HepG2 (cell line): Measurements from ENCODE around the gene C6orf136. TPM values are rescaled to one million over a fixed set of nuclear protein-coding genes. Genes with fewer than 3 reads are reported as not detected.

Source experiments
- ATAC-seq: fragments of 200-7000 bp; cut with Tn5 transposase; 3 replicates; pipeline ENCODE4 v1.9.1; 2020; ENCODE audit warnings: mild to moderate bottlenecking, moderate library complexity
- BruUV-seq: library from RNA; stranded (reverse); fragments of 400-500 nt; replicated peaks from 2 replicates; lab custom pipeline; 2021; lab: Mats Ljungman, UMichigan
- CTCF ChIA-PET: fragments of 300-600 bp; formaldehyde crosslinking; extraction: SDS; loops from one replicate; lab custom pipeline; 2021; ENCODE audit warnings: low total read pairs, inconsistent platforms, low intra/inter-chr PET ratio; lab: Yijun Ruan, JAX
- POLR2A ChIA-PET: fragments of 350-600 bp; sonication (Branson Sonifier 250); formaldehyde crosslinking; loops from one replicate; lab custom pipeline; 2020; ENCODE audit warnings: antibody characterized with exemption, inconsistent platforms; lab: Yijun Ruan, JAX
- DNase-seq: peaks from one replicate; pipeline ENCODE4 v3.0.0-alpha.2; 2015; ENCODE audit warnings: low spot score
- FAIRE-seq: peaks from 3 replicates; lab custom pipeline; 2011; peaks lifted over from hg19 to GRCh38; lab: Jason Lieb, UNC
- H2AFZ ChIP-seq: one replicate; pipeline ENCODE4 v1.6.1; 2011; ENCODE audit warnings: low read length, inconsistent platforms
- H3K27ac ChIP-seq: fragments of 300-600 bp; 3 replicates; pipeline ENCODE4 v1.8.0; 2011; ENCODE audit warnings: mixed run types, mild to moderate bottlenecking, mixed read lengths, low read length, inconsistent platforms; ENCODE audit not compliant: insufficient read depth; ENCODE audit errors: extremely low read length
- H3K27me3 ChIP-seq, 2 experiments: fragments of 200-600 bp in 1 of 2; 2 replicates in 1 of 2; 3 replicates in 1 of 2; pipeline versions ENCODE4 v1.6.0 to v1.8.0; 2011; ENCODE audit warnings: low read length in 2 of 2, mild to moderate bottlenecking in 2 of 2, moderate library complexity in 2 of 2, inconsistent platforms in 1 of 2; ENCODE audit not compliant: insufficient read depth in 2 of 2, control insufficient read depth in 1 of 2
- H3K36me3 ChIP-seq, 2 experiments: fragments of 200-600 bp in 1 of 2; replicated peaks in 1 of 2; 2 replicates in 1 of 2; 3 replicates in 1 of 2; pipeline versions ENCODE4 v1.5.1 to v1.8.0; 2011; ENCODE audit warnings: low read length in 2 of 2, inconsistent platforms in 1 of 2; ENCODE audit not compliant: insufficient read depth in 2 of 2, control insufficient read depth in 1 of 2
- H3K4me1 ChIP-seq: 2 replicates; pipeline ENCODE4 v1.5.1; 2012; ENCODE audit warnings: low read length, inconsistent platforms; ENCODE audit not compliant: insufficient read depth
- H3K4me2 ChIP-seq: 2 replicates; pipeline ENCODE4 v1.6.0; 2011; ENCODE audit warnings: low read depth, low read length, inconsistent platforms
- H3K4me3 ChIP-seq, 3 experiments: fragments of 200-600 bp in 1 of 3; sonication (generic), shearing (Covaris generic) in 1 of 3; replicated peaks in 1 of 3; 2 replicates each; pipeline ENCODE4 v1.5.1; 2011 to 2016; ENCODE audit warnings: low read length in 3 of 3, inconsistent platforms in 2 of 3, low read depth in 2 of 3, mild to moderate bottlenecking in 2 of 3, control low read depth in 1 of 3, mixed read lengths in 1 of 3; ENCODE audit not compliant: insufficient read depth in 1 of 3
- H3K79me2 ChIP-seq: one replicate; pipeline ENCODE4 v1.6.1; 2011; ENCODE audit warnings: low read length, inconsistent platforms; ENCODE audit not compliant: insufficient read depth
- H3K9ac ChIP-seq: 2 replicates; pipeline ENCODE4 v1.6.0; 2011; ENCODE audit warnings: mild to moderate bottlenecking, low read depth, low read length, inconsistent platforms; ENCODE audit not compliant: insufficient read depth
- H3K9me3 ChIP-seq: 2 replicates; pipeline ENCODE4 v1.5.1; 2012; ENCODE audit warnings: mild to moderate bottlenecking, low read length
- H4K20me1 ChIP-seq: 2 replicates; pipeline ENCODE4 v1.6.0; 2011; ENCODE audit warnings: inconsistent platforms, mild to moderate bottlenecking, low read length, moderate library complexity; ENCODE audit not compliant: insufficient read depth
- CREM ChIP-seq, 2 experiments: sonication (generic) in 1 of 2; formaldehyde crosslinking in 1 of 2; IDR thresholded peaks; 2 replicates each; pipeline versions ENCODE4 v1.4.0 to v1.6.1; 2016 to 2020; ENCODE audit warnings: antibody characterized with exemption in 1 of 2, mild to moderate bottlenecking in 1 of 2, missing genetic modification reagents in 1 of 2
- HOXD1 ChIP-seq: sonication (generic); formaldehyde crosslinking; IDR thresholded peaks from 2 replicates; pipeline ENCODE4 v1.5.0; 2020; ENCODE audit warnings: missing genetic modification reagents
- KDM3A ChIP-seq: IDR thresholded peaks from 2 replicates; pipeline ENCODE4 v1.6.1; 2018; ENCODE audit warnings: low read depth, missing compliant biosample characterization
- NKX3-1 ChIP-seq: sonication (generic); formaldehyde crosslinking; IDR thresholded peaks from 2 replicates; pipeline ENCODE4 v1.5.0; 2020; ENCODE audit warnings: missing genetic modification reagents
- ONECUT2 ChIP-seq: sonication (generic); formaldehyde crosslinking; IDR thresholded peaks from 2 replicates; pipeline ENCODE4 v1.4.0; 2020; ENCODE audit warnings: missing genetic modification reagents
- PAX8 ChIP-seq: sonication (generic); formaldehyde crosslinking; IDR thresholded peaks from 2 replicates; pipeline ENCODE4 v1.8.0; 2022; ENCODE audit warnings: mild to moderate bottlenecking, missing genetic modification reagents, borderline replicate concordance
- RXRA ChIP-seq: sonication (generic); formaldehyde crosslinking; IDR thresholded peaks from 2 replicates; pipeline ENCODE4 v1.5.1; 2020; ENCODE audit warnings: missing genetic modification reagents
- SMAD1 ChIP-seq: sonication (generic); formaldehyde crosslinking; IDR thresholded peaks from 2 replicates; pipeline ENCODE4 v1.4.0; 2020; ENCODE audit warnings: missing genetic modification reagents, low read depth, mild to moderate bottlenecking, borderline replicate concordance
- U2AF1 ChIP-seq: fragments of 200-400 bp; formaldehyde crosslinking; optimal IDR thresholded peaks from 2 replicates; pipeline ENCODE3; 2017; ENCODE audit warnings: mild to moderate bottlenecking, low read depth, low read length
- ZBTB42 ChIP-seq: sonication (generic); formaldehyde crosslinking; IDR thresholded peaks from 2 replicates; pipeline ENCODE4 v1.5.0; 2020; ENCODE audit warnings: mild to moderate bottlenecking, missing genetic modification reagents
- WGBS: methylation state at CpG from one replicate; pipeline ENCODE4 v1.1.6; 2017; ENCODE audit warnings: low lambda C conversion rate; 5-methylcytosine and 5-hydroxymethylcytosine counted together
- in situ Hi-C: cut with HindIII; loops from 2 replicates; pipeline ENCODE4 v1.10.0; 2017; ENCODE audit warnings: low pct_unique_long_range_greater_than_20kb; ENCODE audit not compliant: extremely low pct_ligation_motif_present
- intact Hi-C: fragments of 100-400 bp; cut with micrococcal nuclease; formaldehyde crosslinking; loops from one replicate; pipeline ENCODE4 v1.10.0; 2022; ENCODE audit not compliant: unreplicated experiment
- polyA plus RNA-seq, 8 experiments: library from polyadenylated mRNA; depleted of rRNA in 3 of 8; stranded (reverse) in 7 of 8; unstranded in 1 of 8; fragments of >200 nt; fragmentation: Illumina TruSeq in 4 of 8; extraction: Trizol in 4 of 8; gene quantifications; 2 replicates each; pipeline versions ENCODE4 v1.2.1 to v1.2.3, GENCODE V29; 2011 to 2016; ENCODE audit warnings: low read depth in 4 of 8, missing spikeins in 1 of 8, mixed read lengths in 1 of 8; ENCODE audit not compliant: insufficient read depth in 1 of 8
- total RNA-seq, 5 experiments: library from RNA; depleted of rRNA; stranded (reverse); fragments of >200 nt; fragmentation: Illumina TruSeq; extraction: Trizol; gene quantifications; 2 replicates each; pipeline ENCODE4 v1.2.3, GENCODE V29; 2016; ENCODE audit warnings: low read depth in 1 of 5
- TF ChIP-seq, protein P1 (sequence below): sonication (generic); formaldehyde crosslinking; conservative IDR thresholded peaks from 2 replicates; pipeline ENCODE4 v1.4.0; 2020; ENCODE audit warnings: missing genetic modification reagents
- TF ChIP-seq, protein P2 (sequence below): IDR thresholded peaks from 2 replicates; pipeline ENCODE4 v1.6.1; 2016; ENCODE audit warnings: mild to moderate bottlenecking, missing biosample characterization, missing genetic modification reagents
- TF ChIP-seq, protein P3 (sequence below): sonication (generic); formaldehyde crosslinking; IDR thresholded peaks from 2 replicates; pipeline ENCODE4 v1.8.0; 2022; ENCODE audit warnings: missing genetic modification reagents, mild to moderate bottlenecking, inconsistent platforms, borderline replicate concordance
- TF ChIP-seq, protein P4 (sequence below): sonication (generic); formaldehyde crosslinking; IDR thresholded peaks from 2 replicates; pipeline ENCODE4 v1.8.1; 2022; ENCODE audit warnings: mild to moderate bottlenecking, missing genetic modification reagents
- TF ChIP-seq, protein P5 (sequence below): sonication (generic); formaldehyde crosslinking; IDR thresholded peaks from 2 replicates; pipeline ENCODE4 v1.8.1; 2022; ENCODE audit warnings: low read depth, mild to moderate bottlenecking, missing genetic modification reagents

The C6orf136 gene
- total and polyA plus RNA-seq, 2 of the 13 experiments (the other 11 are each of a cell fraction or from before 2014, with no cell fraction given), result 12.0 to 26.2 TPM

DNA sequence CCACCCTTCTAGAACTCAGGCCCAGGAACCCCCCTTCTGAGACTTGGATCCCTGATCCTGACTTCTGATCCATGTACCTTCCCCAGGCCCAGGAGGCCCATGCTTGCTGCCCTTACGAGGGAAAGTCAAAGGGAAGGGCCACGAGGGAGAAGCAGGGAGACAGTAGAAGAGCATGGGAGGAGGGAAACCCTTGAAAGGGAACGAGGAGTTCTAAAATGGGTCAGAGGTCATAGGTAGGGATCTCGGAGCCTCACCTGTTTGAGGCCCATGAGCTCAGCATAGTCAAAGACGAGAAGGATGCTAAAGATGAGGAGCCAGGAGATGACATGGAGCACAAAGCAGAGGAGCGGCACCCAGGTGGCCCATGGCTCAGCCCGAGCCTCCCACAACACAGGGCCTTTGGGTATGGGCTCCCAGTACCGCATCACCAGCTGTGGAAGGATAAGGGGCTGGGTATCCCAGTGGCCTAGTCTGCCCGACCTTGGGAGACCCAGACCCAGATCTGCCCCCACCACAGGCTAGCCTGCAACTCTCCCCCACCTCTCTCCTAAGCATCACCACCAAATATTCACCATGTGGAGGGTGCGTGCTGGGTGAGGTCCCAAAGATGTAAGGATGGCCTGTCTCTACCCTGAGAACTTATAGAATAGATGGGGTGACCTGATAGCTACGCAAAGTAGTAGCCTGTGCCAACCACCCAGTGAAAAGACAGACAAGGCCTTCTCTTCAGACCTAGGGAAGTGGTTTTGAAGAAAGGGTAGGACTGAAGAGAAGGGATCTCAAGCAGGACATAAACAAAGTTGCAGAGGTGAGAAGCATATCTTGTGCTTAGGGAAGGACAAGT lies 42.3 kb downstream of the C6orf136 start:
- in situ Hi-C loops (loop anchor here (25.0 kb wide), 1 partner anchor 398 kb away; no protein-coding TSS in a partner anchor), intact Hi-C loops (no loop called here)
- H3K4me1 ChIP-seq, result peaks cover 57% of the 10 kb centered on the region
- ChIA-PET CTCF (no interaction called here), POLR2A (interaction anchor here (1.0 to 3.0 kb wide), 5 partner anchors 16 to 71 kb away, joined by 3 to 23 read pairs (median 7); partner anchors contain the start of genes DHX16, MDC1, MRPS18B and TUBB)
- H3K9me3 ChIP-seq, result no peaks in the 10 kb centered on the region
- H3K79me2 ChIP-seq, result no peaks in the 10 kb centered on the region
- no peaks in the 10 kb centered on the region for H3K36me3 ChIP-seq
- no peak overlapping the region for H3K4me2 ChIP-seq
- FAIRE-seq, result no peak
- no peak overlapping the region for H3K27ac ChIP-seq
- no peak for DNase-seq
- WGBS, result 91% methylated on average over 11 of the region's 11 CpGs
- no peaks in the 10 kb centered on the region for H4K20me1 ChIP-seq
- ATAC-seq, result no peak
- H3K27me3 ChIP-seq, result no peaks in the 10 kb centered on the region
- H3K4me3 ChIP-seq, result no peak overlapping the region
- BruUV-seq, result no TSS peak
- H3K9ac ChIP-seq, result 0 out of 2 replicates have a peak overlapping the region, but pooled peaks have one; percentile 54
- H2AFZ ChIP-seq, result no peak overlapping the region
- TF ChIP-seq RXRA (CRISPR knock-in tag) (no peak), ZBTB42 (CRISPR knock-in tag) (no peak), CREM (IDR thresholded peaks at IDR 0.05) (no peak), CREM (CRISPR knock-in tag; IDR thresholded peaks at IDR 0.05) (no peak), U2AF1 (no peak), PAX8 (no peak), KDM3A (CRISPR knock-in tag) (no peak), HOXD1 (CRISPR knock-in tag) (no peak), SMAD1 (CRISPR knock-in tag) (no peak), ONECUT2 (no peak), NKX3-1 (CRISPR knock-in tag) (no peak)
- TF ChIP-seq, protein P1, sequence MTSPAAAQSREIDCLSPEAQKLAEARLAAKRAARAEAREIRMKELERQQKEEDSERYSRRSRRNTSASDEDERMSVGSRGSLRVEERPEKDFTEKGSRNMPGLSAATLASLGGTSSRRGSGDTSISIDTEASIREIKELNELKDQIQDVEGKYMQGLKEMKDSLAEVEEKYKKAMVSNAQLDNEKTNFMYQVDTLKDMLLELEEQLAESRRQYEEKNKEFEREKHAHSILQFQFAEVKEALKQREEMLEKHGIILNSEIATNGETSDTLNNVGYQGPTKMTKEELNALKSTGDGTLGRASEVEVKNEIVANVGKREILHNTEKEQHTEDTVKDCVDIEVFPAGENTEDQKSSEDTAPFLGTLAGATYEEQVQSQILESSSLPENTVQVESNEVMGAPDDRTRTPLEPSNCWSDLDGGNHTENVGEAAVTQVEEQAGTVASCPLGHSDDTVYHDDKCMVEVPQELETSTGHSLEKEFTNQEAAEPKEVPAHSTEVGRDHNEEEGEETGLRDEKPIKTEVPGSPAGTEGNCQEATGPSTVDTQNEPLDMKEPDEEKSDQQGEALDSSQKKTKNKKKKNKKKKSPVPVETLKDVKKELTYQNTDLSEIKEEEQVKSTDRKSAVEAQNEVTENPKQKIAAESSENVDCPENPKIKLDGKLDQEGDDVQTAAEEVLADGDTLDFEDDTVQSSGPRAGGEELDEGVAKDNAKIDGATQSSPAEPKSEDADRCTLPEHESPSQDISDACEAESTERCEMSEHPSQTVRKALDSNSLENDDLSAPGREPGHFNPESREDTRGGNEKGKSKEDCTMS (CRISPR knock-in tag), result no peak
- TF ChIP-seq, protein P2, sequence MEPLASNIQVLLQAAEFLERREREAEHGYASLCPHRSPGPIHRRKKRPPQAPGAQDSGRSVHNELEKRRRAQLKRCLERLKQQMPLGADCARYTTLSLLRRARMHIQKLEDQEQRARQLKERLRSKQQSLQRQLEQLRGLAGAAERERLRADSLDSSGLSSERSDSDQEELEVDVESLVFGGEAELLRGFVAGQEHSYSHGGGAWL (CRISPR knock-in tag), result no peak
- TF ChIP-seq, protein P3, sequence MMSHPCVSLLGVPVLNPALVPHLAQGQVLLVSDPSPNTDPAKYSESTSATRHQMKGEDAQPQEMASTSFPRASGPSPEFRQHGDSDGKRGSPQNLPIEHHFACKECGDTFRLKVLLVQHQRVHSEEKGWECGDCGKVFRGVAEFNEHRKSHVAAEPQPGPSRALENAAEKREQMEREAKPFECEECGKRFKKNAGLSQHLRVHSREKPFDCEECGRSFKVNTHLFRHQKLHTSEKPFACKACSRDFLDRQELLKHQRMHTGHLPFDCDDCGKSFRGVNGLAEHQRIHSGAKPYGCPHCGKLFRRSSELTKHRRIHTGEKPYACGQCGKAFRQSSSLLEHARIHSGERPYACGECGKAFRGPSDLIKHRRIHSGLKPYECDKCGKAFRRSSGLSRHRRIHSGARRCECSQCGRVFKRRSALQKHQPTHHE (CRISPR knock-in tag), result no peak
- TF ChIP-seq, protein P4, sequence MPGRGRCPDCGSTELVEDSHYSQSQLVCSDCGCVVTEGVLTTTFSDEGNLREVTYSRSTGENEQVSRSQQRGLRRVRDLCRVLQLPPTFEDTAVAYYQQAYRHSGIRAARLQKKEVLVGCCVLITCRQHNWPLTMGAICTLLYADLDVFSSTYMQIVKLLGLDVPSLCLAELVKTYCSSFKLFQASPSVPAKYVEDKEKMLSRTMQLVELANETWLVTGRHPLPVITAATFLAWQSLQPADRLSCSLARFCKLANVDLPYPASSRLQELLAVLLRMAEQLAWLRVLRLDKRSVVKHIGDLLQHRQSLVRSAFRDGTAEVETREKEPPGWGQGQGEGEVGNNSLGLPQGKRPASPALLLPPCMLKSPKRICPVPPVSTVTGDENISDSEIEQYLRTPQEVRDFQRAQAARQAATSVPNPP (CRISPR knock-in tag), result no peak
- TF ChIP-seq, protein P5, sequence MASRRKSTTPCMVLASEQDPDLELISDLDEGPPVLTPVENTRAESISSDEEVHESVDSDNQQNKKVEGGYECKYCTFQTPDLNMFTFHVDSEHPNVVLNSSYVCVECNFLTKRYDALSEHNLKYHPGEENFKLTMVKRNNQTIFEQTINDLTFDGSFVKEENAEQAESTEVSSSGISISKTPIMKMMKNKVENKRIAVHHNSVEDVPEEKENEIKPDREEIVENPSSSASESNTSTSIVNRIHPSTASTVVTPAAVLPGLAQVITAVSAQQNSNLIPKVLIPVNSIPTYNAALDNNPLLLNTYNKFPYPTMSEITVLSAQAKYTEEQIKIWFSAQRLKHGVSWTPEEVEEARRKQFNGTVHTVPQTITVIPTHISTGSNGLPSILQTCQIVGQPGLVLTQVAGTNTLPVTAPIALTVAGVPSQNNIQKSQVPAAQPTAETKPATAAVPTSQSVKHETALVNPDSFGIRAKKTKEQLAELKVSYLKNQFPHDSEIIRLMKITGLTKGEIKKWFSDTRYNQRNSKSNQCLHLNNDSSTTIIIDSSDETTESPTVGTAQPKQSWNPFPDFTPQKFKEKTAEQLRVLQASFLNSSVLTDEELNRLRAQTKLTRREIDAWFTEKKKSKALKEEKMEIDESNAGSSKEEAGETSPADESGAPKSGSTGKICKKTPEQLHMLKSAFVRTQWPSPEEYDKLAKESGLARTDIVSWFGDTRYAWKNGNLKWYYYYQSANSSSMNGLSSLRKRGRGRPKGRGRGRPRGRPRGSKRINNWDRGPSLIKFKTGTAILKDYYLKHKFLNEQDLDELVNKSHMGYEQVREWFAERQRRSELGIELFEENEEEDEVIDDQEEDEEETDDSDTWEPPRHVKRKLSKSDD (CRISPR knock-in tag), result no peak
